ENCODE measurements around the gene UBR3. TPM values are rescaled to one million over a fixed set of nuclear protein-coding genes. Genes with fewer than 3 reads are reported as not detected.

Gene UBR3
- total and polyA plus RNA-seq, 2 of the 4 experiments (the other 2 are of a cell fraction), result 10.0 to 33.9 TPM

DNA sequence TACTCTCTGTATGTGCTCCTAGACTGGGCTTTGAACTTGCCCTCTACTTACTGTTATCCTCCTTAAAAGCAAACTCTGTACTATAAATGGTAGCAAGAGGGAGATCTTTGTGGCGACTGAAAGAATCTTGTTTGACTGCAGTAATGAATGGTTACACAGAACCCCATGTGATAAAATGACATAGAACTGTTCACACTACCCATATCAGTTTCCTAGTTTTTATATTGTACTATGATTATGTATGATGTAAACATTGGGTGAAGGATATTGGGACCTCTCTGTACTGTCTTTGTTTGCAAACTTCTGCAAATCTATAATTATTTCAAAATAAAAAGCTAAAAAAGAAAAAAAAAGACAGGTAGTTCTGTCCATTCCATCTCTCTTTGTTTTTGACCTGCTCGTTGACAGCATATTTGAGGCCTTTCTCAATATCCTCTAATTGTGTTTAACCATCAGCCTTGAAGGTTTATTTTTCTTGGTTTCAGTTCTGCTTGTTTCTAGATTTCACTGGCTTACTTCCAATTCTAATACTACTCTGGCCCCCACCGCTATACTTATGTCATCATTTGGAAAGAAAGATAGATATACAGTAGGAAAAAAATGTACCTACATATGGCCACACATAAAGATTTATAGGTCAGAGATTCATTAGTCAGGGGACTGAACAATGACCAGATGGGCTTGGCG is 271.5 kb downstream of the UBR3 start:
- dilution Hi-C loops (cut with HindIII; ENCODE audit: low sequenced_read_pairs, unreplicated experiment), result no loop called here
- CTCF ChIA-PET, result no interaction called here

More for the DNA sequence above, 271.5 kb downstream of the UBR3 start:
- Histone ChIP-seq H3K36me3 (ENCODE audit: control insufficient read depth, insufficient read depth, low read length) (no peaks in the 10 kb centered on the region), H3K23ac (ENCODE audit: low read depth, low read length) (no peak overlapping the region), H3K27ac (ENCODE audit: insufficient read depth, low read length) (no peak overlapping the region), H3K4ac (ENCODE audit: low read depth, low read length) (no peak overlapping the region), H3K4me2 (ENCODE audit: low read depth, low read length) (no peak overlapping the region), H2AK9ac (replicated peaks; ENCODE audit: low read depth, low read length, poor library complexity) (no peak overlapping the region), H2BK15ac (ENCODE audit: low read depth, low read length) (no peak overlapping the region), H3K4me3 (ENCODE audit: insufficient read depth, low read depth, low read length) (no peak overlapping the region), H3K4me1 (ENCODE audit: control insufficient read depth, insufficient read depth, low read length) (no peaks in the 10 kb centered on the region), H4K91ac (ENCODE audit: insufficient read depth, low read depth, low read length) (no peak overlapping the region), H2BK5ac (ENCODE audit: low read depth, low read length, poor library complexity, severe bottlenecking) (no peak overlapping the region), H3K18ac (ENCODE audit: low read depth, low read length) (no peak overlapping the region), H3K14ac (replicated peaks; ENCODE audit: low read depth, low read length) (no peak overlapping the region), H3K9ac (ENCODE audit: low read depth, low read length) (no peak overlapping the region), H3K9me1 (ENCODE audit: insufficient read depth, low read length) (no peaks in the 10 kb centered on the region), H3K9me3 (ENCODE audit: control insufficient read depth, insufficient read depth, low read length) (0 out of 2 replicates have a peak, but pooled peaks cover 3% of the 10 kb centered on the region), H2BK120ac (ENCODE audit: low read depth, low read length) (no peak overlapping the region), H3K27me3 (ENCODE audit: control insufficient read depth, insufficient read depth, low read length) (no peaks in the 10 kb centered on the region), H2AFZ (replicated peaks; ENCODE audit: low read length, poor library complexity) (no peak overlapping the region), H4K20me1 (ENCODE audit: insufficient read depth, low read length) (no peaks in the 10 kb centered on the region), H2BK20ac (ENCODE audit: low read depth, low read length) (no peak overlapping the region), H2AK5ac (ENCODE audit: low read depth, low read length) (no peak overlapping the region), H3K56ac (ENCODE audit: extremely low read depth, insufficient read depth, low read length) (no peak overlapping the region), H3K79me1 (ENCODE audit: low read depth in 1 of 2, low read length in 2 of 2) (no peaks in the 10 kb centered on the region), H4K5ac (ENCODE audit: low read depth, low read length) (no peak overlapping the region), H4K8ac (ENCODE audit: low read depth in 2 of 2, low read length in 2 of 2) (no peak overlapping the region)
- WGBS, 2 experiments (ENCODE audit: extremely low coverage in 2 of 2, insufficient read length in 1 of 2), result no CpG with 5 or more reads among the region's 4 CpGs
- TF ChIP-seq MAFK (IDR thresholded peaks at IDR 0.05; ENCODE audit: low read depth, low read length) (no peak), RAD21 (IDR thresholded peaks at IDR 0.05; ENCODE audit: low read length) (no peak), CHD1 (IDR thresholded peaks at IDR 0.05; ENCODE audit: low read depth, low read length) (no peak), RCOR1 (IDR thresholded peaks at IDR 0.05; ENCODE audit: insufficient replicate concordance, low read length) (no peak), RFX5 (IDR thresholded peaks at IDR 0.05; ENCODE audit: low read depth, low read length) (no peak), USF2 (IDR thresholded peaks at IDR 0.05; ENCODE audit: low read depth, low read length) (no peak), CTCF (conservative IDR thresholded peaks at IDR 0.05; ENCODE audit: low read depth, low read length) (no peak), ELK1 (IDR thresholded peaks at IDR 0.05; ENCODE audit: borderline replicate concordance, low read depth, low read length) (no peak), MXI1 (IDR thresholded peaks at IDR 0.05; ENCODE audit: borderline replicate concordance, low read depth, low read length) (no peak), FOS (IDR thresholded peaks at IDR 0.05; ENCODE audit: low read depth, low read length) (no peak), NFE2L2 (IDR thresholded peaks at IDR 0.05; ENCODE audit: low read depth, low read length) (no peak), POLR2A (IDR thresholded peaks at IDR 0.05; ENCODE audit: low read depth, low read length) (no peak), MAZ (IDR thresholded peaks at IDR 0.05; ENCODE audit: borderline replicate concordance, low read depth, low read length) (no peak), CEBPB (IDR thresholded peaks at IDR 0.05; ENCODE audit: low read depth, low read length) (no peak), SMC3 (IDR thresholded peaks at IDR 0.05; ENCODE audit: low read depth, low read length) (no peak), BHLHE40 (IDR thresholded peaks at IDR 0.05; ENCODE audit: low read depth, low read length) (no peak)
- intact Hi-C loops (cut with micrococcal nuclease) (no loop called here), in situ Hi-C loops (cut with MboI; ENCODE audit: low sequenced_read_pairs) (no loop called here)
- BruUV-seq (replicated peaks), result no TSS peak
- POLR2A ChIA-PET (ENCODE audit: unreplicated experiment), result no interaction called here
- DNase-seq, result peak; percentile 33
- peak; percentile 27; the same call in 1 of the 2 replicates for ATAC-seq (ENCODE audit: low read depth)
